PC-9 (cell line): ENCODE data around the gene LIMA1. TPM values are rescaled to one million over a fixed set of nuclear protein-coding genes. Genes with fewer than 3 reads are reported as not detected.

Experiments
- BruUV-seq: library from RNA; stranded (reverse); fragments of 400-500 nt; replicated peaks from 2 replicates; lab custom pipeline; 2021; lab: Mats Ljungman, UMichigan
- CTCF ChIA-PET: fragments of 300-600 bp; sonication (Branson Sonifier 250); formaldehyde crosslinking; loops from one replicate; lab custom pipeline; 2022; ENCODE audit warnings: antibody characterized with exemption; lab: Charles Lee
- POLR2A ChIA-PET: fragments of 300-600 bp; sonication (Branson Sonifier 250); formaldehyde crosslinking; loops from one replicate; lab custom pipeline; 2022; ENCODE audit warnings: antibody characterized with exemption; ENCODE audit not compliant: unreplicated experiment; lab: Charles Lee
- DNase-seq, 2 experiments: peaks; one replicate each; pipeline versions ENCODE4 v3.0.0 to v3.0.0-alpha.2; 2015 to 2022; ENCODE audit warnings: mixed read lengths in 1 of 2
- H2AFZ ChIP-seq: fragments of 200-600 bp; sonication (generic); 2 replicates; pipeline ENCODE4 v1.8.1; 2017; ENCODE audit warnings: antibody characterized with exemption
- H3F3A ChIP-seq: fragments of 200-600 bp; sonication (generic); 2 replicates; pipeline ENCODE4 v1.8.1; 2017; ENCODE audit warnings: antibody characterized with exemption, mild to moderate bottlenecking, low read depth; ENCODE audit not compliant: insufficient read depth
- H3K27ac ChIP-seq: fragments of 200-600 bp; sonication (generic); 2 replicates; pipeline ENCODE4 v1.6.1; 2016; ENCODE audit warnings: mixed run types
- H3K27me3 ChIP-seq: fragments of 200-600 bp; sonication (generic); 2 replicates; pipeline ENCODE4 v1.6.1; 2016; ENCODE audit warnings: low read depth, mixed run types; ENCODE audit not compliant: insufficient read depth
- H3K36me3 ChIP-seq: fragments of 200-600 bp; sonication (generic); 2 replicates; pipeline ENCODE4 v1.6.1; 2016; ENCODE audit warnings: low read depth, mixed run types
- H3K4me1 ChIP-seq: fragments of 200-600 bp; sonication (generic); replicated peaks from 2 replicates; pipeline ENCODE4 v1.6.1; 2016; ENCODE audit warnings: mixed run types; ENCODE audit not compliant: insufficient read depth
- H3K4me2 ChIP-seq: fragments of 200-600 bp; sonication (generic); 2 replicates; pipeline ENCODE4 v1.6.1; 2017; ENCODE audit warnings: mixed run types
- H3K4me3 ChIP-seq: fragments of 200-600 bp; sonication (generic); 2 replicates; pipeline ENCODE4 v1.6.1; 2016; ENCODE audit warnings: mixed run types
- H3K79me2 ChIP-seq: fragments of 200-600 bp; sonication (generic); 2 replicates; pipeline ENCODE4 v1.6.1; 2017; ENCODE audit warnings: low read depth, mixed run types
- H3K9me2 ChIP-seq: fragments of 200-600 bp; sonication (generic); 2 replicates; pipeline ENCODE4 v1.8.1; 2017; ENCODE audit warnings: mild to moderate bottlenecking; ENCODE audit not compliant: insufficient read depth
- H3K9me3 ChIP-seq: fragments of 200-600 bp; sonication (generic); 2 replicates; pipeline ENCODE4 v1.8.1; 2016; ENCODE audit warnings: low read depth; ENCODE audit not compliant: insufficient read depth
- H4K20me1 ChIP-seq: fragments of 200-600 bp; sonication (generic); 2 replicates; pipeline ENCODE4 v1.8.1; 2017; ENCODE audit not compliant: insufficient read depth
- EZH2 ChIP-seq: fragments of 200-600 bp; sonication (generic); IDR thresholded peaks from 2 replicates; pipeline ENCODE4 v1.8.0; 2017; ENCODE audit warnings: antibody characterized with exemption, low read depth
- intact Hi-C: fragments of 100-400 bp; cut with micrococcal nuclease; formaldehyde crosslinking; loops from one replicate; pipeline ENCODE4 v1.10.0; 2022; ENCODE audit not compliant: unreplicated experiment
- total RNA-seq: library from RNA; stranded (reverse); gene quantifications from 2 replicates; pipeline ENCODE4 v1.2.3, GENCODE V29; 2021
- TF ChIP-seq, protein P1 (sequence below): fragments of 200-600 bp; sonication (generic); conservative IDR thresholded peaks from 2 replicates; pipeline ENCODE4 v1.6.1; 2017; ENCODE audit warnings: mixed run types, antibody characterized with exemption, mild to moderate bottlenecking, moderate library complexity

Gene LIMA1
- total RNA-seq, 1 experiment from 2014 or later: 98.6 TPM

GRCh38 chr12:50186681-50187080 lies 96.6 kb downstream of the LIMA1 start:
- BruUV-seq: no TSS peak
- intact Hi-C loops: no loop called here
- Histone ChIP-seq H3K4me1 (no peaks in the 10 kb centered on the region), H2AFZ (no peak overlapping the region), H3K36me3 (peaks cover 7% of the 10 kb centered on the region), H3K79me2 (no peaks in the 10 kb centered on the region), H3K9me3 (no peaks in the 10 kb centered on the region), H4K20me1 (no peaks in the 10 kb centered on the region), H3K27ac (no peak overlapping the region), H3K4me3 (no peak overlapping the region), H3K4me2 (no peak overlapping the region), H3K9me2 (no peaks in the 10 kb centered on the region), H3F3A (peaks cover 6% of the 10 kb centered on the region; the same call in 1 of the 2 replicates), H3K27me3 (no peaks in the 10 kb centered on the region)
- CTCF ChIA-PET: no interaction called here
- no peak for TF ChIP-seq EZH2
- TF ChIP-seq, protein P1, sequence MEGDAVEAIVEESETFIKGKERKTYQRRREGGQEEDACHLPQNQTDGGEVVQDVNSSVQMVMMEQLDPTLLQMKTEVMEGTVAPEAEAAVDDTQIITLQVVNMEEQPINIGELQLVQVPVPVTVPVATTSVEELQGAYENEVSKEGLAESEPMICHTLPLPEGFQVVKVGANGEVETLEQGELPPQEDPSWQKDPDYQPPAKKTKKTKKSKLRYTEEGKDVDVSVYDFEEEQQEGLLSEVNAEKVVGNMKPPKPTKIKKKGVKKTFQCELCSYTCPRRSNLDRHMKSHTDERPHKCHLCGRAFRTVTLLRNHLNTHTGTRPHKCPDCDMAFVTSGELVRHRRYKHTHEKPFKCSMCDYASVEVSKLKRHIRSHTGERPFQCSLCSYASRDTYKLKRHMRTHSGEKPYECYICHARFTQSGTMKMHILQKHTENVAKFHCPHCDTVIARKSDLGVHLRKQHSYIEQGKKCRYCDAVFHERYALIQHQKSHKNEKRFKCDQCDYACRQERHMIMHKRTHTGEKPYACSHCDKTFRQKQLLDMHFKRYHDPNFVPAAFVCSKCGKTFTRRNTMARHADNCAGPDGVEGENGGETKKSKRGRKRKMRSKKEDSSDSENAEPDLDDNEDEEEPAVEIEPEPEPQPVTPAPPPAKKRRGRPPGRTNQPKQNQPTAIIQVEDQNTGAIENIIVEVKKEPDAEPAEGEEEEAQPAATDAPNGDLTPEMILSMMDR: no peak
- DNase-seq: no peak
- POLR2A ChIA-PET: no interaction called here

GRCh38 chr12:50185970-50186663 lies 97.2 kb downstream of the LIMA1 start:
- Histone ChIP-seq H2AFZ (no peak overlapping the region), H3K27me3 (no peaks in the 10 kb centered on the region), H3K4me3 (no peak overlapping the region), H3K4me1 (no peaks in the 10 kb centered on the region), H3K4me2 (no peak overlapping the region), H3K36me3 (peaks cover 13% of the 10 kb centered on the region), H3K27ac (no peak overlapping the region), H4K20me1 (no peaks in the 10 kb centered on the region), H3K9me3 (no peaks in the 10 kb centered on the region), H3K9me2 (no peaks in the 10 kb centered on the region), H3K79me2 (no peaks in the 10 kb centered on the region), H3F3A (peaks cover 9% of the 10 kb centered on the region; the same call in 1 of the 2 replicates)
- intact Hi-C loops: no loop called here
- no TSS peak for BruUV-seq
- TF ChIP-seq, protein P1: no peak
- TF ChIP-seq EZH2: no peak
- no peak for DNase-seq
- ChIA-PET POLR2A (no interaction called here), CTCF (no interaction called here)

- no peaks in the 10 kb centered on the region for H3K9me3 ChIP-seq
- no peaks in the 10 kb centered on the region for H4K20me1 ChIP-seq
- no TSS peak for BruUV-seq
- no peak overlapping the region for H2AFZ ChIP-seq
- peaks cover 8% of the 10 kb centered on the region; the same call in 1 of the 2 replicates for H3K36me3 ChIP-seq
- CTCF ChIA-PET: interaction anchor here (0.6 kb wide), 1 partner anchor 118 kb away, joined by 7 read pairs; no protein-coding TSS in a partner anchor
- no peak overlapping the region for H3K4me2 ChIP-seq
- no peaks in the 10 kb centered on the region for H3K27me3 ChIP-seq
- TF ChIP-seq EZH2: no peak
- TF ChIP-seq, protein P1: no peak
- H3K79me2 ChIP-seq: no peaks in the 10 kb centered on the region
- H3F3A ChIP-seq: peaks cover 9% of the 10 kb centered on the region; the same call in 1 of the 2 replicates
- H3K4me3 ChIP-seq: no peak overlapping the region
- H3K9me2 ChIP-seq: no peaks in the 10 kb centered on the region
- DNase-seq: no peak
- POLR2A ChIA-PET: interaction anchor here (0.6 kb wide), 1 partner anchor 383 kb away, joined by 3 read pairs; no protein-coding TSS in a partner anchor
- intact Hi-C loops: no loop called here
- H3K27ac ChIP-seq: no peak overlapping the region
- H3K4me1 ChIP-seq: no peaks in the 10 kb centered on the region
Measured at GRCh38 chr12:50185301-50185895, 97.9 kb downstream of the LIMA1 start.
